GM19025 (cell line): ENCODE data around the gene PTGER4.

Source experiments
- ATAC-seq: cut with Tn5 transposase; IDR thresholded peaks from one replicate; pipeline ENCODE4 v1.9.1; 2021; ENCODE audit warnings: mild to moderate bottlenecking, low read depth, moderate library complexity; ENCODE audit not compliant: unreplicated experiment

PTGER4 gene

DNA sequence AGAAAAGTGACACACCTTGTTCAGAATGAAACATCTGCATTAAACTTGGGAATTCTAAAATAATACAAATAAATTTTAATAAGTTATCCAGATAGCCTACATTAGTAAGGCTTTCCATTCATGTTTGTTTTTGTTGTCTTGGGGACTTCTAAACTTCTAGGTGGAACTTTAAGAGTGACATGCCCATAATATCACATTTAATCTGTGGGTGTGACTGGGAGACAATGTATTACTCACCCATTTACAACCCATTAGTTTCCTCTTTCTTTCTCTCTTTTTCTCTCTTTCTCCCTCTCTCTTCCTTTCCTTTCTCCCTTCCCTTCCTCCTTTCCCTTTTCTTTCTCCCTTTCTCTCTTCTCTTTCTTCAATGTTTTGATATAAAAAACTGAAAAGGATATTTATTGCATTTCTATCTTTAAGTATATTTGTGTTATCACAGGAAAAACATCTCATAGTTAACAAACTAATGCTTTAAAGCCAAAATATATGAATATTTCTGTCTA lies 12.5 kb upstream of the PTGER4 start:
- no peak for ATAC-seq

GRCh38 chr5:40669606-40670390 lies 9.9 kb upstream of the PTGER4 start:
- ATAC-seq, result no peak

- ATAC-seq, result no peak
Measured at GRCh38 chr5:40672425-40672824, 7.3 kb upstream of the PTGER4 start.

DNA sequence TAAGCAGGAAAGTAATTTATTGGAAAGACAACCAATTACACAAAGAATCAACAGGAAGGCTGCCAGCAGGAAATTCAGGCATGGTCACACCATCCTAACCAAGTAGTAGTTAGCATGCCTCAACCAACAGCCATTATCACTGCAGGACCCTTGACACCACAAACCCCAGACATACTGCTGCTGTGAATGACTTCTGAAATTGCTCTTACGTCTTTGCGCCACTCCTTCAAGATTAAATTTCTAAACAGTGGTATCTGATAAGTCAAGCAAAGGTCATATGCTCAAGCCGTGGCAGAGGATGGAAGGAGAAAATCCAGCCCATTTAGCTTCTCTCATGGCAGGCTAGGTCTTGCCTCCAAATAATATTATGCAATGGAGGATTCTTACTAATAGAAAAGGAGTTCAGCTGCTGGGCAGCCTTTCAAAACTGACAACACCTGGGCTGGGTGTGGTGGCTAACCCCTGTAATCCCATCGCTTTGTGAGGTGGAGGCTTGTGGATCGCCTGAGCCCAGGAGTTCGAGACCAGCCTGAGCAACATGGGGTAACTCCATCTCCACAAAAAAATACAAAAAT lies 5.0 kb upstream of the PTGER4 start:
- ATAC-seq, result no peak

DNA sequence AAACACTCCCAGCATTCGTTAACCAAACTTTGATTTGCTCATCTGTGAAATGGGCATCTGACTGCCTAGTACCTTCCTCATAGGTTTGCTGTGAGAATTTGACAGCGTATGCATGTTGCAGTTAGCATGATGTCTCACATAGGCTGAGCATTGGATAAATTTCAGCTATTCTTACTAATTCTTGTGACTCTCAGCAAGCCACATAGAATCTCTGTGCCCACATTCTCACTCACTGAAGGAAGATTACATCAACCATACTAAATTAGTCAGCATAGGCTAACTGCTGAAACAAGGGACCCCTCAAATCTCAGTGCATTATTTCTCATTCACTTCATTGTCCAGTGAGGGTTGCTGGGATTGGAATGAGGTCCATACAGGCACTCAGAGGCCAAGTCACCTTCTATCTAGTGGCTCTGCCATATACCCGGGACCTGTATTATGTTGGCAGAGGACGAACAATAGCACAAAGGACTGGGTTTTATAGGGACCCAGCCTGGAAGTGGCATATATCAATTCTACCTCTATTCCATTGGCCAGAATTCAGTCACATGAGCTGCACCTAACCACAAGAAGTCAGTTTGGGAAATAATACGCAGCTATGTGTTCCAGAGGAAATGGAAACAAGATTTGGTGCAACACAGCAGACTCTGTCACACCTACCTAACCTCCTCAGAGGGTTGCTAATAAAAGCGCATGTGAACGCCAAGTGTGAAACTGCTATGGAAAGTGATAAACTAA lies 4.2 kb upstream of the PTGER4 start:
- ATAC-seq, result no peak

DNA sequence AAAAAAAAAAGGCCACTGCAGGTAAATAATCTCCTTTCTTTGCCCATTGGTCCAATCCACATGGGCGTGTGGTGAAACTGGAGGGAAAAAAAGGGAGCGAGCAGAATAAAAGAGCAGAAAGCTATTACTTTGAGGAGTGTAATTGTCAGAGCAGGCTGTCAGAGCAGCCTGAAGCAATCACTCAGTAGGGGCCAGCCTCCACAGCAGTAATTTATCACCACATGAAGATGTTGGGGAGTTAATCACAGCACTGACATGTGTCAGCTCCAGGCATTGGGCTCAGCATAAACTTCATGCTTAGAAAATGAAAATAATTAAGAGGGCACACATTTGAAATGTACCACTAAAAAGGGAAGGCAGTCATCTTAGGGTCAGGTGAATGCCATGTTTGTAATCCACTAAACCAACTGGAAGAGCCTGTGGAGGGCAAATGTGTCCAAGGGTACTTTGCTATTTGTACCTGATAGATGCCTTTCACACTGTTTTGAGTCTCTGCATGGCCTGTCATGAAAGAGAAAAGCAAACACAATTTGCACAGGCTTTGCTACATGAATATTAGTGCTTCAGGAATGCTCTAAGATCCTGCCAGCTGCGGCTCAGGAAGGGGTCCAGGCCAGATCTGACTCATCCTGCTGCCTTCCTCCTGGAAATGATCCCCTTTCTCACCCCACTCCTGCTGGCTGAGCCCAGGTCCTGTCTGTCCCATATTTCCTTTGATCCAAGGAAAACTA lies 2.9 kb upstream of the PTGER4 start:
- no peak for ATAC-seq

GRCh38 chr5:40677456-40677855 lies 2.3 kb upstream of the PTGER4 start:
- ATAC-seq, result no peak

- ATAC-seq, result no peak
Measured at GRCh38 chr5:40678026-40678425, 1.7 kb upstream of the PTGER4 start.

DNA sequence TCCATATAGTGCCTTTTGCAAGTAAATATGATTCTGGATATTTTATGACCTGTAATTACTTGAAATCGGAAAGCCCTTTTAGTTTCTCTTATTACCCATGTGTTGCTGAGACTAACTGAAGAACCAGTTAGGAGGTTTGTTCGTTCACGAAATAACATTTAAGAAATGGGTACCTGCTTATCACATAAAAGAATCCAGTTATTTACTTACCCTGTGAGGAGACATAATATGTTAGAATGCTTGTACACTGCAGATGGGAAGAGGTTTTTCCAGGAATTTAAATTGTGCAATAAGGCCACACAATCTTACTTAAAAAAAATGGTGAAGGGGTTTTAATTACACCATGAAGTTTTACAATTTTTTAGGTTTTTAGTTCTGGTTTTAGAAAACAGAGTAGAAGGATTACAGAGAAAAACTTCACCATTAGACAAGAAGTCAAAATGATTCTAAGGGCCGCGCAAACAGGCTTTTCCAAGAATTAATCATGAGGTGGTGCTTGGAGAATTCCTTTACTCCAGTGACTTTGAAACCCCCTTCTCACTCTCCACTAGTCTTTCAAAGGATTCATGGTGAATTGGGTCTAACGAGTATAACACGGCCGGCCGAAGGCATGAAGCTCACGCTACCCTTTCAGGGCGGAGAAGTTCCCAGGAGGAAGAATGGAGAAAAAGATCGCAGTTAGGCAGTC lies 1.1 kb upstream of the PTGER4 start:
- no peak for ATAC-seq

- ATAC-seq, result peak; percentile 75
Measured at GRCh38 chr5:40679148-40679912, 385 bp upstream of the PTGER4 start.

- ATAC-seq, result no peak
Measured at GRCh38 chr5:40680741-40681362, 1.1 kb downstream of the PTGER4 start.

DNA sequence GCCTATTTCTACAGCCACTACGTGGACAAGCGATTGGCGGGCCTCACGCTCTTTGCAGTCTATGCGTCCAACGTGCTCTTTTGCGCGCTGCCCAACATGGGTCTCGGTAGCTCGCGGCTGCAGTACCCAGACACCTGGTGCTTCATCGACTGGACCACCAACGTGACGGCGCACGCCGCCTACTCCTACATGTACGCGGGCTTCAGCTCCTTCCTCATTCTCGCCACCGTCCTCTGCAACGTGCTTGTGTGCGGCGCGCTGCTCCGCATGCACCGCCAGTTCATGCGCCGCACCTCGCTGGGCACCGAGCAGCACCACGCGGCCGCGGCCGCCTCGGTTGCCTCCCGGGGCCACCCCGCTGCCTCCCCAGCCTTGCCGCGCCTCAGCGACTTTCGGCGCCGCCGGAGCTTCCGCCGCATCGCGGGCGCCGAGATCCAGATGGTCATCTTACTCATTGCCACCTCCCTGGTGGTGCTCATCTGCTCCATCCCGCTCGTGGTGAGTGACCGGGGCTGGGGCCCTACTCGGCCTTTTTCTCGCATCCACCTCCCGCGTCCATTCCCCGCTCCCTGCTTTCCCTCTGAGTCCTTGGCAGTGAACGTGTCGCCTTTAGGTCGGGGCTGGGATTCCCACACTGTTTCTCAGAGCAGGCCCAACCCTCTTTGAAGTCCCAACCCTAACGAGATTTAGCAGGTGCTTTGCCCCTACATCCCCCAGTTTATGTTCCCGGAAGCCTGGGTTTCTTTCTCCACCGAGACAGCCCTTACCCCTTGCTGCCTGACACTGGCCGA lies 1.8 kb downstream of the PTGER4 start:
- no peak for ATAC-seq

- no peak for ATAC-seq
Measured at GRCh38 chr5:40682154-40683017, 2.7 kb downstream of the PTGER4 start.

DNA sequence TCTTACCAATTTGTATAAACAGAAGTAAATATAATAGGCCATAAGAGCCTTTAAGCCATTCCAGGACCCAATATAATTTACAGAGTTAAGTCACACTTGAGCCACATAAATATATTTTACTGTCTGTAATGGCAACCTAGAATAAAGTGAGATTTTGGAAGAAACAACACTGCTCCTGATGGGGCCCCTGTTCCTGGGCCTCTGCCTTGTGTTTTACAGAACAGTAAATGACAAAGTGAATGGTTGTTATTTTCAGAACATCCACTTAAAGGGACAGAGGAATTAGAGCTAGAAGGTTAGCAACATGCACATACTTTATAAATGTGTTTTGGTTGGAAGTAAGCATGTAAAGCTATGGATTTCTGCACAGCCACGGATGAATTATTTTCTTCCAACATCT lies 3.6 kb downstream of the PTGER4 start:
- ATAC-seq, result no peak

GRCh38 chr5:40685193-40685592 lies 5.5 kb downstream of the PTGER4 start:
- ATAC-seq, result no peak

DNA sequence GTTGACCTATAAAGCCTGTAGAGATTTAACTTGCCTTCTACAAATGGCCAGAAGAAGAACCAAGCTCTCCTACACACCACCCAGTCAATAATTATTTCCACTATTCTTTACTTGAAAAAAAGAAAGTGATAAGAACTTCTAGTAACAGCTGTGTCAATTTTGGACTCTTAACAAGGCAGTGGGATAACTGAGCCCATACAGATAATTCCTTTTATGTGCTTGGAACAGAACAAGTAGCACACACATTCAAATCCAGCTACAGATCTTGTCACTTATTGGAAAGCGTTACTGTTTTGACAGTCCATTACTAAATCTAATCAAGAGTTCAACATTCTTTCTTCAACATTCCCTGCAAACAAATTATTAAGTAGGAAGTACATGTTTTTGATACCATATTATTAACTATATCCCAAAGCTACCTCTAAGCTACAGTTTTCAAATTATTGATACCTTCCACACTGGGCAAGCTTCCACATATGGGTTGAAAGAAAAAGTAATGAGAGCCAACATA lies 6.3 kb downstream of the PTGER4 start:
- ATAC-seq, result no peak

GRCh38 chr5:40687321-40687720 lies 7.6 kb downstream of the PTGER4 start:
- ATAC-seq, result no peak
